Skeletal muscle cell (primary cell): ENCODE data around the gene CDH18.
A peak's percentile ranks its signal among the peaks of the same experiment; 100 is the strongest.

Experiments
- DNase-seq: peaks from one replicate; pipeline ENCODE4 v3.0.0-alpha.2; 2010; ENCODE audit warnings: low read depth
- H3K4me3 ChIP-seq: 2 replicates; pipeline ENCODE4 v1.5.1; 2011; ENCODE audit warnings: low read depth, mild to moderate bottlenecking, control low read depth, low read length, moderate library complexity

The CDH18 gene

GRCh38 chr5:19532936-19533335 lies 455.1 kb downstream of the CDH18 start:
- DNase-seq, result no peak

GRCh38 chr5:19531374-19531952 lies 456.5 kb downstream of the CDH18 start:
- DNase-seq, result peak; percentile 13
- no peak overlapping the region for H3K4me3 ChIP-seq

More at GRCh38 chr5:19532936-19533335, 455.1 kb downstream of the CDH18 start:
- no peak overlapping the region for H3K4me3 ChIP-seq

- DNase-seq, result no peak
- H3K4me3 ChIP-seq, result no peak overlapping the region
These were observed 468.6 kb downstream of the CDH18 start for GRCh38 chr5:19519448-19519847.

- no peak for DNase-seq
- H3K4me3 ChIP-seq, result no peak overlapping the region
These were observed 489.1 kb downstream of the CDH18 start for GRCh38 chr5:19498852-19499251.

GRCh38 chr5:19497229-19497815 lies 490.7 kb downstream of the CDH18 start:
- peak; percentile 85 for DNase-seq

GRCh38 chr5:19496056-19496455 lies 491.9 kb downstream of the CDH18 start:
- DNase-seq, result peak; percentile 15
- H3K4me3 ChIP-seq, result no peak overlapping the region

More at GRCh38 chr5:19497229-19497815, 490.7 kb downstream of the CDH18 start:
- no peak overlapping the region for H3K4me3 ChIP-seq

- DNase-seq, result peak; percentile 56
- no peak overlapping the region for H3K4me3 ChIP-seq
These were observed 495.1 kb downstream of the CDH18 start for GRCh38 chr5:19492861-19493260.

GRCh38 chr5:19488786-19489185 lies 499.2 kb downstream of the CDH18 start:
- no peak for DNase-seq
- H3K4me3 ChIP-seq, result no peak overlapping the region

- DNase-seq, result no peak
- H3K4me3 ChIP-seq, result no peak overlapping the region
These were observed 500.5 kb downstream of the CDH18 start for GRCh38 chr5:19487480-19487879.

- no peak for DNase-seq
- no peak overlapping the region for H3K4me3 ChIP-seq
These were observed 508.4 kb downstream of the CDH18 start for GRCh38 chr5:19479562-19479961.

- H3K4me3 ChIP-seq, result no peak overlapping the region
- DNase-seq, result no peak
These were observed 526.0 kb downstream of the CDH18 start for GRCh38 chr5:19462019-19462418.

GRCh38 chr5:19424506-19424905 lies 563.5 kb downstream of the CDH18 start:
- no peak for DNase-seq
- no peak overlapping the region for H3K4me3 ChIP-seq
